BE2C (cell line): Measurements from ENCODE around the gene SLCO6A1.

ENCODE experiments used
- DNase-seq: peaks from one replicate; pipeline ENCODE4 v3.0.0-alpha.2; 2020
- H3K27me3 ChIP-seq: fragments of 250-450 bp; sonication (Bioruptor Pico); 2 replicates; pipeline ENCODE4 v1.5.1; 2020; ENCODE audit warnings: mild to moderate bottlenecking
- H3K36me3 ChIP-seq: fragments of 250-450 bp; sonication (Bioruptor Pico); 2 replicates; pipeline ENCODE4 v1.5.1; 2020; ENCODE audit warnings: mild to moderate bottlenecking
- H3K4me1 ChIP-seq: fragments of 250-450 bp; sonication (Bioruptor Pico); 2 replicates; pipeline ENCODE4 v1.5.1; 2020
- H3K4me3 ChIP-seq: 2 replicates; pipeline ENCODE4 v1.5.1; 2011; ENCODE audit warnings: low read depth, low read length
- H3K9me3 ChIP-seq: fragments of 250-450 bp; sonication (Bioruptor Pico); 2 replicates; pipeline ENCODE4 v1.5.1; 2020
- TF ChIP-seq, protein P1 (sequence below): IDR thresholded peaks from 2 replicates; pipeline ENCODE4 v1.5.1; 2012; ENCODE audit warnings: mild to moderate bottlenecking, low read depth, low read length

SLCO6A1 gene

DNA sequence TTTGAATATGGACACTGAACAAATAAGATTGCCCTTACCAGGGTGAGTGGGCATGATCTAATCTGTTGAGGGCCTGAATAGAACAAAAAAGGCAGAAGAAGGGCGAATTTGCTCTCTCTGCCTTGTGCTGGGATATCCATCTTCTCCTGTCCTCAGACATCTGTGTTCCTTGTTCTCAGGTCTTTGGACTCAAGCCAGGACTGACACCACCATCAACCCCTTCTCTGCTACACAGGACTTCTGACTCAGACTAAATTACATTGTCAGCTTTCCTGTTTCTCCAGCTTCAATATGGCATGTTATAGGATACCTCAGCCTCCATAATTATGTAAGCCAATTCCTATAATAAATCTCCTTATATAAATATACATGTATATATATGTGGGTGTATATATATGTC, 40.8 kb upstream of the SLCO6A1 start:
- DNase-seq = peak; percentile 47
- TF ChIP-seq, protein P1, sequence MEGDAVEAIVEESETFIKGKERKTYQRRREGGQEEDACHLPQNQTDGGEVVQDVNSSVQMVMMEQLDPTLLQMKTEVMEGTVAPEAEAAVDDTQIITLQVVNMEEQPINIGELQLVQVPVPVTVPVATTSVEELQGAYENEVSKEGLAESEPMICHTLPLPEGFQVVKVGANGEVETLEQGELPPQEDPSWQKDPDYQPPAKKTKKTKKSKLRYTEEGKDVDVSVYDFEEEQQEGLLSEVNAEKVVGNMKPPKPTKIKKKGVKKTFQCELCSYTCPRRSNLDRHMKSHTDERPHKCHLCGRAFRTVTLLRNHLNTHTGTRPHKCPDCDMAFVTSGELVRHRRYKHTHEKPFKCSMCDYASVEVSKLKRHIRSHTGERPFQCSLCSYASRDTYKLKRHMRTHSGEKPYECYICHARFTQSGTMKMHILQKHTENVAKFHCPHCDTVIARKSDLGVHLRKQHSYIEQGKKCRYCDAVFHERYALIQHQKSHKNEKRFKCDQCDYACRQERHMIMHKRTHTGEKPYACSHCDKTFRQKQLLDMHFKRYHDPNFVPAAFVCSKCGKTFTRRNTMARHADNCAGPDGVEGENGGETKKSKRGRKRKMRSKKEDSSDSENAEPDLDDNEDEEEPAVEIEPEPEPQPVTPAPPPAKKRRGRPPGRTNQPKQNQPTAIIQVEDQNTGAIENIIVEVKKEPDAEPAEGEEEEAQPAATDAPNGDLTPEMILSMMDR = no peak
- Histone ChIP-seq H3K4me1 (peaks cover 4% of the 10 kb centered on the region), H3K36me3 (no peaks in the 10 kb centered on the region), H3K4me3 (no peak overlapping the region), H3K27me3 (no peaks in the 10 kb centered on the region; the same call in 1 of the 2 replicates), H3K9me3 (no peaks in the 10 kb centered on the region)

DNA sequence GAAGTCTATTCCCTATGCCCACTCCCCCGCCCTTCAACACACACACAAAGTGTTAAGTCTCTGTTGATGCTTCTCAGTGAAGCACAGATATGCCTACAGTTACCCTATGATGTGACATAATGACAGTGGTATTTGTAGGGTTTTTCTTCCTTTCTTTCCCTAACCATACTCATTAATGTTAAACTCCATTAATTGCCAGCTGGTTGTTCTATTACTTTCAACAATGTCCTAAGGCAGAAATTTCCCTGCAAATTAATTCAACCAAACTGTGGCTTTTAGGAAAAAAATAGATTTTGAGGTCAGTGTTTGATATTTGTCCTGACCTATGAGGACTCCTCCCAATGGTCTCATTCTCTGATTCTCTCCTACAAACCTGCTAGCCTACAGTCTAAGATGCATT, 38.2 kb upstream of the SLCO6A1 start:
- DNase-seq = no peak
- Histone ChIP-seq H3K27me3 (no peaks in the 10 kb centered on the region; the same call in 1 of the 2 replicates), H3K9me3 (no peaks in the 10 kb centered on the region), H3K4me3 (no peak overlapping the region), H3K36me3 (no peaks in the 10 kb centered on the region), H3K4me1 (peaks cover 4% of the 10 kb centered on the region)
- TF ChIP-seq, protein P1 = no peak

DNA sequence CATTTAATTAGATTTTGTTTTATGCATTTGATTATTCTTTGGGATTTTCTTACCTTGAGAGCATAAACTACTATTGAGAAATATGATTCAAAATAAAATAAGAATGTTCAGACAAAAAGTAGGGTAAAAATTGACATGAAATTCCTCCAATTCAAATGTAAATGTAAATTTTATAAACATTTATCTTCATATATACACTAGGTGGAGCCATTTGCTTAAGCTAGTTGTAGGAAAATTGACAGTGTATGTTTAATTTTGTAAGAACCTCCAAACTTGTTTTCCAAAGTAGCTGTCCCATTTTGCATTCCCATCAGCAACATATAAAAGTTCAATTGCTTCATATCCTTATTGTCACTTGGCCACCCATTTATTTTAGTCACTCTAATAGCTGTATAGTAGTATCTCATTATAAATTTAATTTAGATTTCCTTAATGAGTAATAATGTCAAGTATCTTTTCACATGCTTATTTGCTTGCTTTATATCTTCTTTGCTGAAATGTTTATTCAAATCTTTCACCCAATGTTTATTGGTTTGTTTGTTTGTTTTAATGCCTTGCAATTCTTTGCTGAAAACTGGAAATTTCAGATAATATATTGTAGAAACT, 37.6 kb upstream of the SLCO6A1 start:
- TF ChIP-seq, protein P1 = peak; percentile 47

DNA sequence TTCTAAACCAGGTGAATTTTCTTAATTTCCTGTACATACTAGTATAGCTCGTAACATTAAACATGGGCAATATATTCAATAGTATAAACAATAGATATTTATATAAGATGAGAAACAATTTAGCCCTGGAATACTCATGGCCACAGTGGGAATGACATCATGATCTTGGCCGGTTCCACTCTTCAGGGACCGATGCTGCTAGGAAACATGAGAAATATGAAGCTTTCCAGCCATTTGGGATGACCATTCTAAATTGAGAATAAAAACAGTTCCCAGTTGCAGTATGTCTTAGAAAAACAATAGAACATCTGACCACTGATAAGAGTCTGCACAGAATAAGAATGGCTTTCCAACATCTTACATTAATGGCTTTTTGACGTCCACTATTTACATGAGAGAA, 33.3 kb upstream of the SLCO6A1 start:
- no peaks in the 10 kb centered on the region for H3K4me1 ChIP-seq
- DNase-seq = no peak
- H3K27me3 ChIP-seq = no peaks in the 10 kb centered on the region
- H3K9me3 ChIP-seq = no peaks in the 10 kb centered on the region
- no peak overlapping the region for H3K4me3 ChIP-seq
- H3K36me3 ChIP-seq = no peaks in the 10 kb centered on the region
- TF ChIP-seq, protein P1 = no peak

More for the DNA sequence above, 37.6 kb upstream of the SLCO6A1 start:
- Histone ChIP-seq H3K27me3 (no peaks in the 10 kb centered on the region; the same call in 1 of the 2 replicates), H3K4me3 (no peak overlapping the region), H3K4me1 (peaks cover 4% of the 10 kb centered on the region), H3K9me3 (no peaks in the 10 kb centered on the region), H3K36me3 (no peaks in the 10 kb centered on the region)
- DNase-seq = no peak

DNA sequence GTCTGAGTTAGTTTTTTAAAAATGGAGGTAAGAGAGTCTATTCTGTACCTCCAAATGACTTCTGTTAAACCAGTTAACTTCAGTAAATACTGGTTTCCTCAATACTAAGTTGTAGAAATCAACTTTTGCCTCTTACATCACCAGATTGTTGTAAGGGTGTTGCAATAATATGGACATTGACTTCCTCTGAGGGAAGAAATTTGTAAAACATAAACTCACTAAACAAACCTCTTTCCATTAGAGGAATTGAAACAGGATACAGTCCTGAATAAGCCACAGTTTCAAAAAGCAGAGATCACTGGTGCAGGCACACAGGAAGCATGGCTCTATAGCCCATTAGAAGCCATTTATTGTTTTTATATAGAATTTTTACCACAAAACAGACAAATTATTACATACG, 32.7 kb upstream of the SLCO6A1 start:
- no peaks in the 10 kb centered on the region for H3K4me1 ChIP-seq
- TF ChIP-seq, protein P1 = no peak
- H3K27me3 ChIP-seq = no peaks in the 10 kb centered on the region
- H3K9me3 ChIP-seq = no peaks in the 10 kb centered on the region
- no peaks in the 10 kb centered on the region for H3K36me3 ChIP-seq
- no peak overlapping the region for H3K4me3 ChIP-seq
- DNase-seq = no peak

DNA sequence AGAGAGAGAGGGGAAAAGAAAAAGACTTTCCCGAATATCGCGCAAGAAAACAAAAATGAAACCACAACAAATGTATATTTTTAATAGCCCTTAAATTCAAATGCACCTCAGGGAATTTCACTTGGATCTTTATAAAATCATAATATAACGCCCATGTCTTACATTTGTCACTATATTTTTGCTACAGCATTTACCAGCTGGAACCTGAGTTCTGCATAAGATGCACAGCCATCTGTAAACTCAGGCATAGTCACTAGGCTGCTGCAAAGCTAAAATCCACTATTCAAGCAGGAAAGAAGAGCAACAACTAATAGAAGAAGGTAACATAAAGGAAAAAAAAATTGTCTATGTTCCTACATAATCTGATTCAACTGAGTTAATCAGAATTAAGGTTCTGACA, 30.6 kb upstream of the SLCO6A1 start:
- Histone ChIP-seq H3K4me1 (no peaks in the 10 kb centered on the region), H3K9me3 (no peaks in the 10 kb centered on the region), H3K36me3 (no peaks in the 10 kb centered on the region), H3K4me3 (no peak overlapping the region), H3K27me3 (no peaks in the 10 kb centered on the region)
- DNase-seq = no peak
- TF ChIP-seq, protein P1 = no peak
